ENCODE measurements around the gene TMC5.

The TMC5 gene

DNA sequence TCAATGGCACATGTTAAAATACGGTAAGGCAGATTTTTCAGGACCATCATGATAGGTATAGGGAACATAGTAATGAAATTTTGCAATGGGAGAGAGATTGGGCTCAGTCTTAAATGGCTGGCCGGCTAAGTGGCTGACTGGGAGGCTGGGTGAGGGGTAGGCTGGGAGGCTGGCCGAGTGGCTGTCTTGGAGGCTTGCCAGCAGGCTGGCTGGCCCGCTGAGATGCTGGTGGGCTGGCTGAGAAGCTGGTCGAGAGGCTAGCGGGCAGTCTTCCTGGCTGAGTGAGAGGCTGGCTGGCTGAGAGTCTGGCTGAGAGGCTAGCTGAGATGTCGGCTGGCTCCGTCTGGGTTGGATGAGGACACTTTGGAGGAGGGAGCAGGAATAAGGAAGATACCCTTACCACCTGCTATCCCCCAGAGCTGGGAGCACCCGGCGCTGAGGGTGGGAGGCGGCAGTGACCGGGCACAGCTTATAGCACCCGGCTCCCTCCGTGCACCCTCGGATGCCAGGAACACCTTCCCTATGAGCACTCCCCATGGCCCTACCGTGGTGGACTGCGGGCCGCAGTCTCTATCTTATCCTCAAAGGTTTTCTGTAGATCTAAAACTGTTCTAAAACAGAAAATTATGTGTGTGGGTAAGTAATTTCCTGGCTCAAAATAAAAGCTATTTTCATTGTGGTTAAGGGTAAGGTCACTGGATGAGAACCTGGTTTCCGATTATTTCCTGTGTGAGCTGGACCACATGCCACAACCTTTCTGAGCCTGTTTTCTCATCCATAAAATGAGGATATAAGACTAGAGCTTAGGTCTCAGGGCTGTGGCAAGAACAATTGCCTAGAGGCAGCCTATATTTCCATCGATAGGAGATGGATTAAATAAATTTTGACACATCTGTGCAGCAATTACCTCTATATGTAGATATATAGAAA lies 34.5 kb upstream of the TMC5 start:
- peak overlapping the region; percentile 86 for H3K4me2 ChIP-seq (ENCODE audit: low read depth, low read length)
- peak overlapping the region; percentile 52 for H3K4me3 ChIP-seq (ENCODE audit: low read length)
- H3F3A ChIP-seq (ENCODE audit: insufficient read depth, low read length) = peaks cover 56% of the 10 kb centered on the region
- no peaks in the 10 kb centered on the region for H3K9me3 ChIP-seq (replicated peaks; ENCODE audit: insufficient read depth, low read length)
- H3K4me1 ChIP-seq (ENCODE audit: low read length) = peaks cover 70% of the 10 kb centered on the region
- H3K9ac ChIP-seq (ENCODE audit: low read length) = peak overlapping the region; percentile 72
- TF ChIP-seq CTCF (IDR thresholded peaks at IDR 0.05; ENCODE audit: low read length) = no peak
- TF ChIP-seq EZH2 (optimal IDR thresholded peaks at IDR 0.05; ENCODE audit: low read depth, low read length) = no peak
- no peak for TF ChIP-seq EZH2phosphoT487 (IDR thresholded peaks at IDR 0.05; ENCODE audit: low read length)
- H3K36me3 ChIP-seq (replicated peaks; ENCODE audit: insufficient read depth, low read length) = no peaks in the 10 kb centered on the region
- H3K9me2 ChIP-seq (replicated peaks; ENCODE audit: insufficient read depth, low read length) = no peaks in the 10 kb centered on the region
- H4K20me1 ChIP-seq (ENCODE audit: insufficient read depth, low read length) = no peaks in the 10 kb centered on the region
- H3K27ac ChIP-seq (ENCODE audit: low read length) = peak overlapping the region; percentile 96
- H3K79me2 ChIP-seq (ENCODE audit: low read length) = no peaks in the 10 kb centered on the region
- peak overlapping the region; percentile 69 for H2AFZ ChIP-seq (ENCODE audit: low read length)
- H3K27me3 ChIP-seq (replicated peaks; ENCODE audit: insufficient read depth, low read length) = no peaks in the 10 kb centered on the region
- peak; percentile 69 for DNase-seq

DNA sequence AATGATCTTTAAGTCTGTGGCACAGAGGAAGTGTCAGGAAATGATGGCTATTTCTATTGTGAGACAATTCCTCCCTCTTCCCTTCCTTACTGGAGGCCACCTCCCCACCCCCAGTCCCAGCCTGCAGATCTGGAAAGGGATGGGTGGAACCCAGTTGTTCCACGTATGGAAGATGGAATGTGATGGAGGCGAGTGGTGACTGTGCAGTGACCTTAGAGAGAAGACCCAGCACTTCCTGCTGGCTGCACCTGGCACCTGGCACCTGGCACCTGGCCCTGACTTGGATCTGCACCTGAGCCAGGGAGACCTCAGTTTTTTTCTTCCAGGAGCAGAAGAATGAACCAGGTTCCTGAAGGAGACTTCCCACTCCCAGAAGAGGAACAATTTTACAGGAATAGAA lies 33.0 kb upstream of the TMC5 start:
- no peaks in the 10 kb centered on the region for H3K27me3 ChIP-seq (replicated peaks; ENCODE audit: insufficient read depth, low read length)
- H3K79me2 ChIP-seq (ENCODE audit: low read length) = no peaks in the 10 kb centered on the region
- H3K27ac ChIP-seq (ENCODE audit: low read length) = peak overlapping the region; percentile 52; the same call in 1 of the 2 replicates
- H3K4me2 ChIP-seq (ENCODE audit: low read depth, low read length) = peak overlapping the region; percentile 25; the same call in 1 of the 2 replicates
- no peaks in the 10 kb centered on the region for H3K9me2 ChIP-seq (replicated peaks; ENCODE audit: insufficient read depth, low read length)
- H3F3A ChIP-seq (ENCODE audit: insufficient read depth, low read length) = peaks cover 53% of the 10 kb centered on the region
- no peak overlapping the region; the same call in 1 of the 2 replicates for H3K9ac ChIP-seq (ENCODE audit: low read length)
- TF ChIP-seq EZH2 (optimal IDR thresholded peaks at IDR 0.05; ENCODE audit: low read depth, low read length) (no peak), CTCF (IDR thresholded peaks at IDR 0.05; ENCODE audit: low read length) (no peak), EZH2phosphoT487 (IDR thresholded peaks at IDR 0.05; ENCODE audit: low read length) (no peak)
- no peaks in the 10 kb centered on the region for H3K9me3 ChIP-seq (replicated peaks; ENCODE audit: insufficient read depth, low read length)
- H3K4me1 ChIP-seq (ENCODE audit: low read length) = peaks cover 63% of the 10 kb centered on the region
- DNase-seq = peak; percentile 46
- peak overlapping the region; percentile 33; the same call in 1 of the 2 replicates for H2AFZ ChIP-seq (ENCODE audit: low read length)
- no peaks in the 10 kb centered on the region for H4K20me1 ChIP-seq (ENCODE audit: insufficient read depth, low read length)
- no peak overlapping the region for H3K4me3 ChIP-seq (ENCODE audit: low read length)
- H3K36me3 ChIP-seq (replicated peaks; ENCODE audit: insufficient read depth, low read length) = no peaks in the 10 kb centered on the region

DNA sequence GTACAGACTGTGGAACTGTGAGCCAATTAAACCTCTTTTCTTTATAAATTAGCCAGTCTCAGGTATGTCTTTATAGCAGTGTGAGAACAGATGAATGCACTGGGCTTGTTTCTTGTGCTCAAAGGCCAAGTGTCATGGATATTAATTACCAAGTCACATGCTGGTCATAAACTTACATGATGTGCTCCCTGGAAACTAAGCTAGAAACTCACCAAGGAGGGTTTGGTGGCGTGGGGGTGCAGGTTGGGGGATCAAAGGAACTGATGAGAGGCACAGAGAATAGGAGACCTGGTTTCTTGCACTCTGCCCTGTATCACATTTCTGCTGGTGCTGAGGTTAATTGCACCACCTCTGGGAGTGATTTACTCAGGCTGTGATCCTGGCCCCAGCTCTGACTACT lies 31.2 kb upstream of the TMC5 start:
- Histone ChIP-seq H3K4me3 (ENCODE audit: low read length) (no peak overlapping the region), H3K4me1 (ENCODE audit: low read length) (peaks cover 49% of the 10 kb centered on the region), H3K9ac (ENCODE audit: low read length) (no peak overlapping the region), H3K9me3 (replicated peaks; ENCODE audit: insufficient read depth, low read length) (no peaks in the 10 kb centered on the region), H4K20me1 (ENCODE audit: insufficient read depth, low read length) (no peaks in the 10 kb centered on the region), H3F3A (ENCODE audit: insufficient read depth, low read length) (peaks cover 34% of the 10 kb centered on the region), H3K27me3 (replicated peaks; ENCODE audit: insufficient read depth, low read length) (no peaks in the 10 kb centered on the region), H3K27ac (ENCODE audit: low read length) (no peak overlapping the region), H2AFZ (ENCODE audit: low read length) (no peak overlapping the region), H3K79me2 (ENCODE audit: low read length) (no peaks in the 10 kb centered on the region), H3K4me2 (ENCODE audit: low read depth, low read length) (no peak overlapping the region), H3K36me3 (replicated peaks; ENCODE audit: insufficient read depth, low read length) (no peaks in the 10 kb centered on the region), H3K9me2 (replicated peaks; ENCODE audit: insufficient read depth, low read length) (no peaks in the 10 kb centered on the region)
- no peak for DNase-seq
- TF ChIP-seq CTCF (IDR thresholded peaks at IDR 0.05; ENCODE audit: low read length) (no peak), EZH2phosphoT487 (IDR thresholded peaks at IDR 0.05; ENCODE audit: low read length) (no peak), EZH2 (optimal IDR thresholded peaks at IDR 0.05; ENCODE audit: low read depth, low read length) (no peak)
